BJ (cell line): ENCODE results near the gene KMO. TPM values are rescaled to one million over a fixed set of nuclear protein-coding genes. Genes with fewer than 3 reads are reported as not detected.

Source experiments
- CTCF ChIA-PET: fragments of 350-600 bp; formaldehyde crosslinking; extraction: SDS; loops from one replicate; lab custom pipeline; 2021; ENCODE audit warnings: antibody characterized with exemption, inconsistent platforms; lab: Yijun Ruan, JAX
- POLR2A ChIA-PET: fragments of 300-600 bp; sonication (Branson Sonifier 250); formaldehyde crosslinking; extraction: SDS; loops from one replicate; lab custom pipeline; 2021; ENCODE audit warnings: antibody characterized with exemption; lab: Charles Lee
- DNase-seq: peaks from one replicate; pipeline ENCODE4 v3.0.0-alpha.2; 2011; ENCODE audit warnings: low read depth
- H3K27me3 ChIP-seq: 2 replicates; pipeline ENCODE4 v1.6.0; 2011; ENCODE audit warnings: low read length; ENCODE audit not compliant: control insufficient read depth, insufficient read depth
- H3K36me3 ChIP-seq: 2 replicates; pipeline ENCODE4 v1.5.1; 2011; ENCODE audit warnings: low read length; ENCODE audit not compliant: control insufficient read depth, insufficient read depth
- H3K4me3 ChIP-seq: 2 replicates; pipeline ENCODE4 v1.5.1; 2011; ENCODE audit warnings: low read depth, mild to moderate bottlenecking, control low read depth, low read length
- polyA plus RNA-seq: library from polyadenylated mRNA; depleted of rRNA; stranded (reverse); fragments of >200 nt; gene quantifications from 2 replicates; pipeline ENCODE4 v1.2.3, GENCODE V29; 2011
- TF ChIP-seq, protein P1 (sequence below): IDR thresholded peaks from 2 replicates; pipeline ENCODE4 v1.5.1; 2011; ENCODE audit warnings: low read depth, mild to moderate bottlenecking, control low read depth, inconsistent platforms, low read length, moderate library complexity; ENCODE audit not compliant: insufficient read depth

KMO gene
- polyA plus RNA-seq, 1 experiment = not detected

DNA sequence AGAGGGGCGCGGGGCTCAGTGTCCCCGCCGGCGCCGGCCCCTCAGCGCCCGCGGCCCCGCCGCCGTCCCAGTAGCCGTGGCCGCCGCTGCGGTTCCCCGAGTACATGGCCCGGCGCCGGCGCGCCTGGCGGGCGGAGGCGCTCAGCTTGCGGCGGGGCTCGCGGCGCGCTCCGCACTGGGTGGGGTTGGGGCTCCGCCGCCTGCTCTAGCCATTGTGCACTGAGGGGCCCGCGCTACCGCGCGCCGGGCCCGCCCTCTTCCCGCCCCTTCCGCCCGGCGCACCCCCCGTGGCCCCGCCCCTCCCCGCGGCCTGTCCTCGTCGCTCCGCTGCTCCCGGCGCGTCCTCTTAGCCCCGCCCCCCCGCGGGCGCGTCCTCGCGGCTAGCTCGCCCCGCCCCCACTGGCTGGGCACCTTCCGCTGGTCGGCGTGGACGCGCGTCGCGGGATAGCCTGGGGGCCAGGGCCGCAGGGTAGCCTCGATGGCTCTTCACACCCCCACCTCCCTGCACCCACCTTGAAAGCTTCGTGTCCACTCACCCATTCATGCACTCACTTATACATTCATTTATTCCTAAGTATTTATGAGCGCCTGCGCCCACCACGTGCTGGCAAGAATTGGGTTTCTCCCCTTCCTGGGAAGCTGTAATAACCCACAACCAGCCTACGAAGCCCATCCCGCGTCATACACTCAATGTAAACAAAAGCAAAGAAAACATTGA lies 108.1 kb downstream of the KMO start, which contains the start of the genes CHML and OPN3:
TSS of gene CHML (minus strand) at position 221 of the 718 bp plus-strand sequence. CDS start 4,603 bp downstream, outside the sequence.
TSS of gene OPN3 (minus strand) at position 221 of the 718 bp plus-strand sequence. CDS start at position 106, 115 bp downstream.
- Histone ChIP-seq H3K36me3 (peaks cover 2% of the 10 kb centered on the region; the same call in 1 of the 2 replicates), H3K4me3 (peak within 1 kb of the TSS; percentile 98), H3K27me3 (no peaks in the 10 kb centered on the region)
- TF ChIP-seq, protein P1, sequence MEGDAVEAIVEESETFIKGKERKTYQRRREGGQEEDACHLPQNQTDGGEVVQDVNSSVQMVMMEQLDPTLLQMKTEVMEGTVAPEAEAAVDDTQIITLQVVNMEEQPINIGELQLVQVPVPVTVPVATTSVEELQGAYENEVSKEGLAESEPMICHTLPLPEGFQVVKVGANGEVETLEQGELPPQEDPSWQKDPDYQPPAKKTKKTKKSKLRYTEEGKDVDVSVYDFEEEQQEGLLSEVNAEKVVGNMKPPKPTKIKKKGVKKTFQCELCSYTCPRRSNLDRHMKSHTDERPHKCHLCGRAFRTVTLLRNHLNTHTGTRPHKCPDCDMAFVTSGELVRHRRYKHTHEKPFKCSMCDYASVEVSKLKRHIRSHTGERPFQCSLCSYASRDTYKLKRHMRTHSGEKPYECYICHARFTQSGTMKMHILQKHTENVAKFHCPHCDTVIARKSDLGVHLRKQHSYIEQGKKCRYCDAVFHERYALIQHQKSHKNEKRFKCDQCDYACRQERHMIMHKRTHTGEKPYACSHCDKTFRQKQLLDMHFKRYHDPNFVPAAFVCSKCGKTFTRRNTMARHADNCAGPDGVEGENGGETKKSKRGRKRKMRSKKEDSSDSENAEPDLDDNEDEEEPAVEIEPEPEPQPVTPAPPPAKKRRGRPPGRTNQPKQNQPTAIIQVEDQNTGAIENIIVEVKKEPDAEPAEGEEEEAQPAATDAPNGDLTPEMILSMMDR = no peak
- peak; percentile 33 for DNase-seq
- POLR2A ChIA-PET = interaction anchor here (0.6 to 0.7 kb wide), 2 partner anchors 30 to 37 kb away, joined by 3 to 15 read pairs; no protein-coding TSS in a partner anchor
- CTCF ChIA-PET = interaction anchor here (0.7 to 2.2 kb wide), 4 partner anchors 8 to 196 kb away, joined by 3 to 6 read pairs (median 4); no protein-coding TSS in a partner anchor

DNA sequence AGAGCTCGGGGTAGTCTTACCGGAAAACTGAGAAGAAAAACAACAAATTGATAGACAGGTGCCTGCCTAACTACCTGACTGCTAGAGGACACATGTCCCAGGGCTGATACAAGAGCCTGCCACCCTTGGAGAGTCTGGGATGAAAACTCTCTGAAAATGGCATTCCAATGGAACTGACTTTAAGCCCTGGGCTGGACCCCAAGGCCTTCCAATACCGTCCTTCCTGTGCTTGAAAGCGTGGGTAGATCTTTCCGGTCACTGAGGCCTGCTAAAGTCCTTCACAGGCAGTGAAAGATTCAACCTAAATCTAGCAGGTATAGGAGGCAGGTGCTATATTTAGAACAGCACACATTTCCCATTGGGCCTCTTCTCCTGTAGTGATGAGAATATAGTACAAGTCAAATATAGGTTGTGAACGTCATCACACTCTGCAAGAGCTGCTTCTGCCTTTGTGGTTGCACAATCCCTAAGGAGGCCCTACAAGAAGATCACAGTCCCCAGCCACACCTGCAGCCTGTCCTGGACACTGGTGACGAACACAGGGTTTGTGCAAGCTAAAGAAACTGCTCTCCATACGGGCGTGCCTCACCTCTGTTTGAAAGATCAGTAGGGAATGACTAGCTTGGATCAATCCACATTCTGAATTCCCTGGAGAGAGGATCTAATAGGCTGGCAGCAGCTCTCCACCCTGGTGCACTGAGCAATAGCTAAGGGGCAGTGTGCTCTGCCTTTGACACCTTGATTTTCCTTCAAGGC lies 108.9 kb downstream of the KMO start:
- Histone ChIP-seq H3K36me3 (no peaks in the 10 kb centered on the region), H3K27me3 (no peaks in the 10 kb centered on the region), H3K4me3 (no peak overlapping the region; the same call in 1 of the 2 replicates)
- CTCF ChIA-PET = interaction anchor here (0.7 to 2.2 kb wide), 5 partner anchors 8 to 195 kb away, joined by 3 to 6 read pairs (median 3); no protein-coding TSS in a partner anchor
- TF ChIP-seq, protein P1 = no peak
- DNase-seq = no peak
- POLR2A ChIA-PET = interaction anchor here (0.5 to 0.7 kb wide), 3 partner anchors 30 to 249 kb away, joined by 3 to 15 read pairs (median 3); no protein-coding TSS in a partner anchor

DNA sequence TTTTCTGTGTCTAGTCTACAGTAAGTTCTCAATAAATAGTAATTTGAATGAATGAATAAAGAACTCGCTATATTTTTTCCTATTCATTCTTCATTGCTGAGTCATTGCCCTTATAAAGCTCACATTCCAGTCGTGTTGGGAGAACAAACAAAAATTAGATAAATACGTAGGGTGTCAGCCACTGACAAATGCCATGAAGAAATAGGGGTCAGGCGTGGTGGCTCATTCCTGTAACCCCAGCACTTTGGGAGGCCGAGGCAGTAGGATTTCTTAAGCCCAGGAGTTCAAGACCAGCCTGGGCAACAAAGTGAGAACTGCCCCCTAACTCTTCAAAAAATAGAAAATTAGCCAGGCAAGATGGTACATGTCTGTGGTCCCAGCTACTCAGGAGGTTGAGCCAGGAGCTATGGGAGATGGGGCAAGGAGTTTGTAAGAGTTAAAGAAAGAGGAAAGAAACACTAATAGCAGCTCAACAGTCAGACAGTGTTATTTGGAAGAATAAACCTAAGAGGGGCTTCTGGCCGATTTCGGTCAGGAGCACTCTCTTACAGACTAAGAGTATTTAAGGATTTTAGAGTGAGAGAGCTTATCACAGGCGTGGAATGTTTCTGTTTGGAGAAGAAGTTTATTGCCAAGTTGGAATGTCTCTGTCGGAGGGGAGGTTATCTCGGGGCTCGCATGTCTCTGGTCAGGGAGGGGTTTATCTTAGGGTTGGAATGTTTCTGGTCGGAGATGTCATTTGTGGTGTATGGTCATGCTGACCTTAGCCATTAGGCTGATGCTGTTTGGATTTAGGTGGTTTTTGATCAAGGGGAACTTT lies 109.8 kb downstream of the KMO start:
- POLR2A ChIA-PET = interaction anchor here (0.5 kb wide), 1 partner anchor 248 kb away, joined by 3 read pairs; no protein-coding TSS in a partner anchor
- TF ChIP-seq, protein P1 = no peak
- CTCF ChIA-PET = interaction anchor here (1.1 to 2.2 kb wide), 3 partner anchors 9 to 38 kb away, joined by 3 to 6 read pairs (median 6); no protein-coding TSS in a partner anchor
- H3K4me3 ChIP-seq = no peak overlapping the region
- no peak for DNase-seq
- no peaks in the 10 kb centered on the region for H3K36me3 ChIP-seq
- no peaks in the 10 kb centered on the region for H3K27me3 ChIP-seq

DNA sequence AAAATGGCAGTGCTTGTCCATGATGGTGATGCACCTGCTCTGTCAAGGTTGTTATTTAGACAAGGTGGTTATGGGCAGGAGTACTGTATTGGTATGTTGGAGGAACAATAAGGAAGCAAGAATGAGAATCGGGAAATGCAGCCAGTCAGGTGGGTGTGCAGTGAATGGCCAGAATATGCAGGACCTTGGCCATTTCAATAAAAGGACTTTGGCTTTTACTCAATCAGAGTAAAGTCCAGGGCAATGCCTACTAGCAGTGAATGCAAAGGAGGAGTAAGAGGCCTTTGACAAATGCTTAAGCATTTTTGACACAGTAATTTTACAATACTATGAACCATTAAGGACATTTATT lies 110.4 kb downstream of the KMO start:
- TF ChIP-seq, protein P1 = no peak
- H3K4me3 ChIP-seq = no peak overlapping the region
- ChIA-PET POLR2A (no interaction called here), CTCF (interaction anchor here (2.2 kb wide), 1 partner anchor 10 kb away, joined by 6 read pairs; no protein-coding TSS in a partner anchor)
- no peaks in the 10 kb centered on the region for H3K27me3 ChIP-seq
- no peak for DNase-seq
- no peaks in the 10 kb centered on the region for H3K36me3 ChIP-seq
